Kidney epithelial cell (primary cell): ENCODE data around the gene CYB5D1. TPM values are rescaled to one million over a fixed set of nuclear protein-coding genes. Genes with fewer than 3 reads are reported as not detected.

Experiments
- DNase-seq: peaks from one replicate; pipeline ENCODE4 v3.0.0-alpha.2; 2010; ENCODE audit warnings: low read depth
- H3K27me3 ChIP-seq: 2 replicates; pipeline ENCODE4 v1.6.0; 2011; ENCODE audit warnings: low read length; ENCODE audit not compliant: control insufficient read depth, insufficient read depth
- H3K36me3 ChIP-seq: 2 replicates; pipeline ENCODE4 v1.5.1; 2011; ENCODE audit warnings: low read length; ENCODE audit not compliant: control insufficient read depth, insufficient read depth
- H3K4me3 ChIP-seq: 2 replicates; pipeline ENCODE4 v1.5.1; 2011; ENCODE audit warnings: low read depth, mild to moderate bottlenecking, control low read depth, low read length
- total RNA-seq: library from RNA; depleted of rRNA; stranded (reverse); fragments of >200 nt; gene quantifications from 2 replicates; pipeline ENCODE4 v1.2.3, GENCODE V29; 2015
- TF ChIP-seq, protein P1 (sequence below): IDR thresholded peaks from 2 replicates; pipeline ENCODE4 v1.5.1; 2011; ENCODE audit warnings: mild to moderate bottlenecking, moderate library complexity, low read length, control low read depth, inconsistent platforms; ENCODE audit not compliant: insufficient read depth, poor library complexity, severe bottlenecking

Gene CYB5D1
- total RNA-seq, 1 donor from 2014 or later = 7.4 TPM

DNA sequence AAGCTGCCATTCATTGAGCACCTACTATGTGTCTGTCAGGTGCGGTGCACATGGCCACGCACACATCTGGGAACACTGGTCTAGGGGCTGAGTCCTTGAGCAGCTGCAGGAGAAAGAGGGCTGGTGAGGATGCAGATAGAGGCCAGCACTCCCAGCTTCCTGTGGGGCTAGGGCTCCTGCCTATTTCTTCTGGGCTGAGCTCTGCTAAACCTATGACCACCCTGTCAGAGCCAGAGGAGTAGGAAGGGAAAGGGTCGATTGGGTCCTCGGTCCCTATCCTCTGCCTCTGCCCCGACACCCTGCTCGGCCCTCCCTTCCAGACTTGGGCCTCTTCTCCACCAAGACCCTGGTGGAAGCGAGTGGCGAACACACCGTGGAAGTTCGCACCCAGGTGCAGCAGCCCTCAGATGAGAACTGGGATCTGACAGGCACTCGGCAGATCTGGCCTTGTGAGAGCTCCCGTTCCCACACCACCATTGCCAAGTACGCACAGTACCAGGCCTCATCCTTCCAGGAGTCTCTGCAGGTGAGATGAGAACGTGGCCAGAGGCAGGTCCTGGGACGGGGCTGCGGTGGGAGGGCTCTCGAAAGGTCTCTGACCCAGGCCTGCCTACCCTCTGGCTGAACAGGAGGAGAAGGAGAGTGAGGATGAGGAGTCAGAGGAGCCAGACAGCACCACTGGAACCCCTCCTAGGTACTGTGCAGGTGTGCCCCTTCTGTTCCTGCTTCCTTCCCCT is 6.9 kb upstream of the CYB5D1 start:
- Histone ChIP-seq H3K4me3 (no peak overlapping the region), H3K27me3 (no peaks in the 10 kb centered on the region), H3K36me3 (peaks cover 8% of the 10 kb centered on the region)
- DNase-seq = no peak
- TF ChIP-seq, protein P1, sequence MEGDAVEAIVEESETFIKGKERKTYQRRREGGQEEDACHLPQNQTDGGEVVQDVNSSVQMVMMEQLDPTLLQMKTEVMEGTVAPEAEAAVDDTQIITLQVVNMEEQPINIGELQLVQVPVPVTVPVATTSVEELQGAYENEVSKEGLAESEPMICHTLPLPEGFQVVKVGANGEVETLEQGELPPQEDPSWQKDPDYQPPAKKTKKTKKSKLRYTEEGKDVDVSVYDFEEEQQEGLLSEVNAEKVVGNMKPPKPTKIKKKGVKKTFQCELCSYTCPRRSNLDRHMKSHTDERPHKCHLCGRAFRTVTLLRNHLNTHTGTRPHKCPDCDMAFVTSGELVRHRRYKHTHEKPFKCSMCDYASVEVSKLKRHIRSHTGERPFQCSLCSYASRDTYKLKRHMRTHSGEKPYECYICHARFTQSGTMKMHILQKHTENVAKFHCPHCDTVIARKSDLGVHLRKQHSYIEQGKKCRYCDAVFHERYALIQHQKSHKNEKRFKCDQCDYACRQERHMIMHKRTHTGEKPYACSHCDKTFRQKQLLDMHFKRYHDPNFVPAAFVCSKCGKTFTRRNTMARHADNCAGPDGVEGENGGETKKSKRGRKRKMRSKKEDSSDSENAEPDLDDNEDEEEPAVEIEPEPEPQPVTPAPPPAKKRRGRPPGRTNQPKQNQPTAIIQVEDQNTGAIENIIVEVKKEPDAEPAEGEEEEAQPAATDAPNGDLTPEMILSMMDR = no peak

DNA sequence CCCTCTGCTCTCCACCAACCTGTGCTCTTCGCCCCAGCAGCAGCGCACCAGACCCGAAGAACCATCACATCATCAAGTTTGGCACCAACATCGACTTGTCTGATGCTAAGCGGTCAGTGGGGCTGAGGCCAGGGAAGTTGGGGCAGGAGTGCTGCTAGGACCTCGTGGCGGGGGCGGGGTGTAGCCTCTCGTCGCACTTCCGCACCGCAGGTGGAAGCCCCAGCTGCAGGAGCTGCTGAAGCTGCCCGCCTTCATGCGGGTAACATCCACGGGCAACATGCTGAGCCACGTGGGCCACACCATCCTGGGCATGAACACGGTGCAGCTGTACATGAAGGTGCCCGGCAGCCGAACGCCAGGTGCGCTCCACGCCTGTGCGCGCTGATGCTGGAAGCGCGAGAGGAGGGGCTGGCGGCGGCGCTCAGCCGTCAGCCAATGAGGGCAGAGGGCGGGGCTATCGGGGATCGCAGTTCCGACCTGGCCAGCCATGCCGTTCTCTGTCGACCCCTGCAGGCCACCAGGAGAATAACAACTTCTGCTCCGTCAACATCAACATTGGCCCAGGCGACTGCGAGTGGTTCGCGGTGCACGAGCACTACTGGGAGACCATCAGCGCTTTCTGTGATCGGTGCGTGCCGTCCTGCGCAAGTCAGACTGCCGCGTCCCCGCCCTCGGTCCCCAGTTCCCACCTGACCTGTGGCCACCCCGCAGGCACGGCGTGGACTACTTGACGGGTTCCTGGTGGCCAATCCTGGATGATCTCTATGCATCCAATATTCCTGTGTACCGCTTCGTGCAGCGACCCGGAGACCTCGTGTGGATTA is 6.2 kb upstream of the CYB5D1 start:
- H3K36me3 ChIP-seq = peaks cover 8% of the 10 kb centered on the region
- H3K4me3 ChIP-seq = no peak overlapping the region
- no peak for DNase-seq
- TF ChIP-seq, protein P1 = peak; percentile 91
- no peaks in the 10 kb centered on the region for H3K27me3 ChIP-seq

DNA sequence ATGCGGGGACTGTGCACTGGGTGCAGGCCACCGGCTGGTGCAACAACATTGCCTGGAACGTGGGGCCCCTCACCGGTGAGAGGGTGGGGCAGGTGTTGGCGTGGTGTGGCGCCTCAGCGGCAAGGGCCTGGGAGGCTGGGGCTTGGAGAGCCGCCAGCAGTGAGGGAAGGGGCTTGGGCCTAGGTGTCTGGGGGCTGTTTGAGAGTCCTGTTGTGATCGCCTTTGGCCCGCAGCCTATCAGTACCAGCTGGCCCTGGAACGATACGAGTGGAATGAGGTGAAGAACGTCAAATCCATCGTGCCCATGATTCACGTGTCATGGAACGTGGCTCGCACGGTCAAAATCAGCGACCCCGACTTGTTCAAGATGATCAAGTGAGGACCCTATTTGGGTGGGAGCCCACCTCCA is 5.5 kb upstream of the CYB5D1 start:
- Histone ChIP-seq H3K27me3 (no peaks in the 10 kb centered on the region), H3K36me3 (peaks cover 8% of the 10 kb centered on the region), H3K4me3 (no peak overlapping the region)
- TF ChIP-seq, protein P1 = no peak
- DNase-seq = no peak

DNA sequence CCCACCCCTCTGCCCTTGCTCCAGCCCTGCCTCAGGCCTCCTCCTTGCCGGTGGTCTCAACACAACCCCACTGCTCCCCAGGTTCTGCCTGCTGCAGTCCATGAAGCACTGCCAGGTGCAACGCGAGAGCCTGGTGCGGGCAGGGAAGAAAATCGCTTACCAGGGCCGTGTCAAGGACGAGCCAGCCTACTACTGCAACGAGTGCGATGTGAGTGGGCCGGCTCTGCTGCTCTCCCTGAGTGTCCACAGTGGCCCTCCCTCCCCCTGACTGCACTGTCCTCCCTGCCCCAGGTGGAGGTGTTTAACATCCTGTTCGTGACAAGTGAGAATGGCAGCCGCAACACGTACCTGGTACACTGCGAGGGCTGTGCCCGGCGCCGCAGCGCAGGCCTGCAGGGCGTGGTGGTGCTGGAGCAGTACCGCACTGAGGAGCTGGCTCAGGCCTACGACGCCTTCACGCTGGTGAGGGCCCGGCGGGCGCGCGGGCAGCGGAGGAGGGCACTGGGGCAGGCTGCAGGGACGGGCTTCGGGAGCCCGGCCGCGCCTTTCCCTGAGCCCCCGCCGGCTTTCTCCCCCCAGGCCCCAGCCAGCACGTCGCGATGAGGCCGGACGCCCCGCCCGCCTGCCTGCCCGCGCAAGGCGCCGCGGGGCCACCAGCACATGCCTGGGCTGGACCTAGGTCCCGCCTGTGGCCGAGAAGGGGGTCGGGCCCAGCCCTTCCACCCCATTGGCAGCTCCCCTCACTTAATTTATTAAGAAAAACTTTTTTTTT is 4.7 kb upstream of the CYB5D1 start:
- Histone ChIP-seq H3K4me3 (no peak overlapping the region), H3K27me3 (no peaks in the 10 kb centered on the region), H3K36me3 (peaks cover 8% of the 10 kb centered on the region)
- TF ChIP-seq, protein P1 = no peak
- no peak for DNase-seq

DNA sequence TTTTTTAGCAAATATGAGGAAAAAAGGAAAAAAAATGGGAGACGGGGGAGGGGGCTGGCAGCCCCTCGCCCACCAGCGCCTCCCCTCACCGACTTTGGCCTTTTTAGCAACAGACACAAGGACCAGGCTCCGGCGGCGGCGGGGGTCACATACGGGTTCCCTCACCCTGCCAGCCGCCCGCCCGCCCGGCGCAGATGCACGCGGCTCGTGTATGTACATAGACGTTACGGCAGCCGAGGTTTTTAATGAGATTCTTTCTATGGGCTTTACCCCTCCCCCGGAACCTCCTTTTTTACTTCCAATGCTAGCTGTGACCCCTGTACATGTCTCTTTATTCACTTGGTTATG is 4.1 kb upstream of the CYB5D1 start:
- no peak for DNase-seq
- TF ChIP-seq, protein P1 = no peak
- no peaks in the 10 kb centered on the region for H3K27me3 ChIP-seq
- no peak overlapping the region for H3K4me3 ChIP-seq
- peaks cover 8% of the 10 kb centered on the region for H3K36me3 ChIP-seq
